GM13977 (cell line): ENCODE results near the gene KRTAP19-5.

ENCODE experiments used
- DNase-seq: peaks from one replicate; pipeline ENCODE4 v3.0.0; 2012; ENCODE audit warnings: low spot score
- CTCF ChIP-seq: IDR thresholded peaks from 2 replicates; pipeline ENCODE4 v1.5.1; 2012; ENCODE audit warnings: mild to moderate bottlenecking, control low read depth; ENCODE audit not compliant: insufficient read depth; ENCODE audit errors: extremely low read depth, missing control alignments
- in situ Hi-C: fragments of 300-500 bp; cut with MboI; formaldehyde crosslinking; loops from one replicate; pipeline ENCODE4 v1.12.0; 2022; ENCODE audit warnings: low sequenced_read_pairs, low pct_unique_long_range_greater_than_20kb, mixed read lengths, inconsistent platforms; ENCODE audit not compliant: unreplicated experiment

The KRTAP19-5 gene

DNA sequence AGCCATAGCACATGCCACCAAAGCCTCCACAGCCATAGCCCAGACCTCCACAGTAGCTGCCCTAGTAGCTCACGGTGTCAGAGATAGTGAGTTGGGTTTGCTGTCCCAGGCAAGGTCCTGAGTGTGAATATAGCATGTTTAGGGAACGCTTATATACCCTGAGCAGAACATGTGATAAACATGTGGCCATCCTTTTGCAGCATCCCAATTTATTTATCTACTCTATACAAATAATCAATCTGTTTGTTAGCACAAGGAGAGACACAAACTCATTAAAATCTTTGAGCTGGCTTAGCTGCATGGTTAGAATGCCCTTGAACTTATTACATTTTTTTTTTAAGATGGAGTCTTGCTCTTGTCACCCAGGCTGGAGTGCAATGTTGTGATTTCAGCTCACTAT lies 14.6 kb downstream of the KRTAP19-5 start, which contains the start of gene KRTAP19-2:
Gene KRTAP19-2, minus strand, starts transcription at position 101 of the 400 bp plus-strand sequence. Its CDS starts 88 bp downstream, at position 13.
- DNase-seq, result no peak

DNA sequence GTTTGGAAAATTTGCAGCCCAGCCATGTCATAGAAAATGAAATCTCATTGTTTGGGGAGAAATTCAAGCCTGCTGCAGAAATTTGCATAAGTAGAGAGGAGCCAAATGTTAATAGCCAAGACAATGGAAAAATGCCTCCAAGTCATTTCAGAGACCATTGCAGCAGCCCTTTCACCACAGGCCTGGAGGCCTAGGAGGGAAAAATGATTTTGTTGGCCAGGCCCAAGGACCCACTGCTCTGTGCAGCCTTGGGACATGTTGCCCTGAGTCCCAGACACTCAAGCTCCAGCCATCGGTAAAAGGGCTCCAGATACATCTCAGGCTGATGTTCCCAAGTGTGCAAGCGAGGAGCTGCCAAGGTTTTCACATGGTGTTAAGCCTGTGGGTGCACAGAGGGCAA lies 15.8 kb downstream of the KRTAP19-5 start:
- no peak for TF ChIP-seq CTCF
- in situ Hi-C loops, result no loop called here
- DNase-seq, result no peak

More for the DNA sequence above, 14.6 kb downstream of the KRTAP19-5 start, which contains the start of gene KRTAP19-2:
- in situ Hi-C loops, result no loop called here
- no peak for TF ChIP-seq CTCF

DNA sequence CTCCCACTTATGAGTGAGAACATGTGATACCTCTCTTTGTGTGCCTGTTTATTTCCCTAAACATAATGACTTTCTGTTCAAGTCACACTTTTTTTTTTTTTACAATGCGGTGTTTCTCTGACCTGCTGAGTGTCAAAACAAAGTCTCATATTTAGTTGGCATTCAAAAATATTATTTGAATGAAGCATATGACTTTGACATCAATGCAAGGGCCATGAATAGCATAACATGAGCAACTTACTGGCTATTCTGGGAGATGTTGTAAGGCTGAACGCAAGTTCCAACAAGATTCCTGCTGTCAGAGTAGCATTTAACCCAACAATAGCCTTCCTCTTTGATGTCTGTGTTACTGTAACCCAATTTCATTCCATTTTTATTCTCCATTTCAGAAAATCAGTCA lies 19.8 kb downstream of the KRTAP19-5 start:
- TF ChIP-seq CTCF, result no peak
- in situ Hi-C loops, result no loop called here
- DNase-seq, result no peak

- no peak for DNase-seq
- no peak for TF ChIP-seq CTCF
- in situ Hi-C loops, result no loop called here
Measured at GRCh38 chr21:30480145-30480544, 21.8 kb downstream of the KRTAP19-5 start, which contains the start of gene KRTAP19-1. KRTAP19-1 (minus strand) TSS chr21:30480367; CDS start chr21:30480317, 50 bp downstream.

- in situ Hi-C loops, result no loop called here
- no peak for DNase-seq
- no peak for TF ChIP-seq CTCF
Measured at GRCh38 chr21:30479259-30479658, 22.7 kb downstream of the KRTAP19-5 start.

DNA sequence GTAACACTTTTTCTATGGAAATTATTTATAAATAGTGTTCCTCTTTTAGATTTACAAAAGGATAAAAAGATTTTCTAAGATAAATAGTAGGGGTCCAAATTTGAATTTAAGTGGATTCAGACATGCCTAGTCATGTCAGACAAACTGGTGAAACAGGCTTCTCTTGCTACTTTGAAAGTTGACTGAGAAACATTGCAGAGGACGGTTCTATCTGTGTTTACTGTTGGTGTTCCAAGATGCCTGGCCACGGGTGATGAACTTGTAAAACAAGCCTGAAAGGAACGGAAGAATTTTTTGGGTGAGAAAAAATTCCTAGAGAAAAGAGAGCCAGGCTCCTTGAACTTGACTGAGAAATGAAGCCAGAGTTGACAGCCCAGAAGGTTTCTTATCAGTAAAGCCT lies 23.9 kb downstream of the KRTAP19-5 start:
- TF ChIP-seq CTCF, result no peak
- in situ Hi-C loops, result no loop called here
- no peak for DNase-seq
